ENCODE measurements around the gene NFS1.

The NFS1 gene

GRCh38 chr20:35629427-35630145 lies 69.6 kb downstream of the NFS1 start:
- Histone ChIP-seq H3K4me1 (ENCODE audit: low read length) (no peaks in the 10 kb centered on the region), H4K20me1 (ENCODE audit: insufficient read depth, low read length) (no peaks in the 10 kb centered on the region), H3K36me3 (replicated peaks; ENCODE audit: insufficient read depth, low read length) (no peaks in the 10 kb centered on the region), H3K27ac (ENCODE audit: low read length) (no peak overlapping the region), H3K4me3 (ENCODE audit: low read length) (no peak overlapping the region), H3K9me3 (replicated peaks; ENCODE audit: insufficient read depth, low read length) (no peaks in the 10 kb centered on the region), H3K27me3 (replicated peaks; ENCODE audit: insufficient read depth, low read length) (no peaks in the 10 kb centered on the region), H3K9me2 (replicated peaks; ENCODE audit: insufficient read depth, low read length) (no peaks in the 10 kb centered on the region), H3K4me2 (ENCODE audit: low read depth, low read length) (no peak overlapping the region), H2AFZ (ENCODE audit: low read length) (no peak overlapping the region), H3K9ac (ENCODE audit: low read length) (no peak overlapping the region), H3F3A (ENCODE audit: insufficient read depth, low read length) (no peaks in the 10 kb centered on the region), H3K79me2 (ENCODE audit: low read length) (no peaks in the 10 kb centered on the region)
- no peak for DNase-seq
- TF ChIP-seq EZH2phosphoT487 (IDR thresholded peaks at IDR 0.05; ENCODE audit: low read length) (no peak), EZH2 (optimal IDR thresholded peaks at IDR 0.05; ENCODE audit: low read depth, low read length) (no peak), CTCF (IDR thresholded peaks at IDR 0.05; ENCODE audit: low read length) (no peak)

GRCh38 chr20:35627121-35627520 lies 72.0 kb downstream of the NFS1 start:
- no peak for DNase-seq
- no peak overlapping the region for H3K4me3 ChIP-seq (ENCODE audit: low read length)
- H3K79me2 ChIP-seq (ENCODE audit: low read length), result no peaks in the 10 kb centered on the region
- H3K27ac ChIP-seq (ENCODE audit: low read length), result no peak overlapping the region
- no peak overlapping the region for H3K9ac ChIP-seq (ENCODE audit: low read length)
- H4K20me1 ChIP-seq (ENCODE audit: insufficient read depth, low read length), result no peaks in the 10 kb centered on the region
- no peaks in the 10 kb centered on the region for H3F3A ChIP-seq (ENCODE audit: insufficient read depth, low read length)
- H3K4me2 ChIP-seq (ENCODE audit: low read depth, low read length), result no peak overlapping the region
- no peaks in the 10 kb centered on the region for H3K4me1 ChIP-seq (ENCODE audit: low read length)
- TF ChIP-seq EZH2phosphoT487 (IDR thresholded peaks at IDR 0.05; ENCODE audit: low read length) (no peak), EZH2 (optimal IDR thresholded peaks at IDR 0.05; ENCODE audit: low read depth, low read length) (no peak), CTCF (IDR thresholded peaks at IDR 0.05; ENCODE audit: low read length) (no peak)
- H3K27me3 ChIP-seq (replicated peaks; ENCODE audit: insufficient read depth, low read length), result no peaks in the 10 kb centered on the region
- no peaks in the 10 kb centered on the region for H3K36me3 ChIP-seq (replicated peaks; ENCODE audit: insufficient read depth, low read length)
- H2AFZ ChIP-seq (ENCODE audit: low read length), result no peak overlapping the region
- no peaks in the 10 kb centered on the region for H3K9me3 ChIP-seq (replicated peaks; ENCODE audit: insufficient read depth, low read length)
- no peaks in the 10 kb centered on the region for H3K9me2 ChIP-seq (replicated peaks; ENCODE audit: insufficient read depth, low read length)

GRCh38 chr20:35626386-35627001 lies 72.7 kb downstream of the NFS1 start:
- TF ChIP-seq EZH2 (optimal IDR thresholded peaks at IDR 0.05; ENCODE audit: low read depth, low read length) (no peak), CTCF (IDR thresholded peaks at IDR 0.05; ENCODE audit: low read length) (no peak), EZH2phosphoT487 (IDR thresholded peaks at IDR 0.05; ENCODE audit: low read length) (no peak)
- no peak for DNase-seq
- Histone ChIP-seq H3K36me3 (replicated peaks; ENCODE audit: insufficient read depth, low read length) (no peaks in the 10 kb centered on the region), H3K9ac (ENCODE audit: low read length) (no peak overlapping the region), H3K79me2 (ENCODE audit: low read length) (no peaks in the 10 kb centered on the region), H3K9me3 (replicated peaks; ENCODE audit: insufficient read depth, low read length) (no peaks in the 10 kb centered on the region), H3K4me3 (ENCODE audit: low read length) (no peak overlapping the region), H3K4me1 (ENCODE audit: low read length) (no peaks in the 10 kb centered on the region), H4K20me1 (ENCODE audit: insufficient read depth, low read length) (no peaks in the 10 kb centered on the region), H3K27me3 (replicated peaks; ENCODE audit: insufficient read depth, low read length) (no peaks in the 10 kb centered on the region), H3K27ac (ENCODE audit: low read length) (no peak overlapping the region), H3K9me2 (replicated peaks; ENCODE audit: insufficient read depth, low read length) (no peaks in the 10 kb centered on the region), H3K4me2 (ENCODE audit: low read depth, low read length) (no peak overlapping the region), H3F3A (ENCODE audit: insufficient read depth, low read length) (no peaks in the 10 kb centered on the region), H2AFZ (ENCODE audit: low read length) (no peak overlapping the region)
